HL-60 (cell line): Measurements from ENCODE around the gene CIZ1.
"Not testable (repeated sequence)": the region's sequence is repeated elsewhere in the genome, so short reads cannot be mapped to it uniquely, and the experiment has no call there.

ENCODE experiments used
- DNase-seq, 2 experiments: peaks; one replicate each; pipeline ENCODE4 v3.0.0-alpha.2; 2010 to 2020; ENCODE audit warnings: low read depth in 1 of 2, low spot score in 1 of 2
- H3K27ac ChIP-seq: fragments of 250-450 bp; sonication (Bioruptor Pico); replicated peaks from 2 replicates; pipeline ENCODE4 v1.5.1; 2020; ENCODE audit warnings: mild to moderate bottlenecking, moderate library complexity
- H3K27me3 ChIP-seq: fragments of 250-450 bp; sonication (Bioruptor Pico); 2 replicates; pipeline ENCODE4 v1.5.1; 2021; ENCODE audit warnings: mild to moderate bottlenecking, moderate library complexity; ENCODE audit not compliant: insufficient read depth, poor library complexity, severe bottlenecking
- H3K4me3 ChIP-seq: replicated peaks from 2 replicates; pipeline ENCODE4 v1.5.1; 2011; ENCODE audit warnings: mild to moderate bottlenecking, control low read depth, low read length; ENCODE audit not compliant: insufficient read depth
- GABPA ChIP-seq: IDR thresholded peaks from 2 replicates; pipeline ENCODE4 v1.6.1; 2012; ENCODE audit warnings: low read depth
- POLR2AphosphoS5 ChIP-seq: IDR thresholded peaks from 2 replicates; pipeline ENCODE4 v1.6.1; 2012; ENCODE audit warnings: low read depth
- SPI1 ChIP-seq: IDR thresholded peaks from 2 replicates; pipeline ENCODE4 v1.6.1; 2012; ENCODE audit warnings: low read depth, mild to moderate bottlenecking, borderline replicate concordance
- TF ChIP-seq, protein P1 (sequence below): IDR thresholded peaks from one replicate; pipeline ENCODE4 v1.5.1; 2011; ENCODE audit warnings: low read length, control low read depth, inconsistent platforms; ENCODE audit not compliant: insufficient read depth
- TF ChIP-seq, protein P2 (sequence below): IDR thresholded peaks from 2 replicates; pipeline ENCODE4 v1.6.1; 2012; ENCODE audit warnings: low read depth; ENCODE audit not compliant: insufficient replicate concordance

CIZ1 gene

DNA sequence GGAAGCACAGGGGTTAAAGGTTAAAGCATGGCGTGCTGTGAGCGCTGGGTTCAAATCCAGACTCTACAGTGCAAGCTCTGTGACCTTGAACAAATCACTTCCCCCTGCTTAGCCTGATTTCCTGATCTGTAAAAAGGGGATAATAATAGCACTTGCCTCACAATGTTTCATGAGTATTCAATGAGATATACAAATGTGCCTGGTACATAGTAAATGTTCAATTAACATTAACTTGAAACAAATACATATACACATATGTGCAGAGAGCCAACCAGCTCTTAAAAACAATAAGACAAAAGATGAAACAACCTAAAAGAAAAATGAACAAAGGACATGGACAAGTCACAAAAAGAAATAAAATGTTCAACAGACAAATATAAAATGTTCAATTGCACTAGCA, 4.0 kb downstream of the CIZ1 start:
- no peak for DNase-seq
- TF ChIP-seq, protein P1, sequence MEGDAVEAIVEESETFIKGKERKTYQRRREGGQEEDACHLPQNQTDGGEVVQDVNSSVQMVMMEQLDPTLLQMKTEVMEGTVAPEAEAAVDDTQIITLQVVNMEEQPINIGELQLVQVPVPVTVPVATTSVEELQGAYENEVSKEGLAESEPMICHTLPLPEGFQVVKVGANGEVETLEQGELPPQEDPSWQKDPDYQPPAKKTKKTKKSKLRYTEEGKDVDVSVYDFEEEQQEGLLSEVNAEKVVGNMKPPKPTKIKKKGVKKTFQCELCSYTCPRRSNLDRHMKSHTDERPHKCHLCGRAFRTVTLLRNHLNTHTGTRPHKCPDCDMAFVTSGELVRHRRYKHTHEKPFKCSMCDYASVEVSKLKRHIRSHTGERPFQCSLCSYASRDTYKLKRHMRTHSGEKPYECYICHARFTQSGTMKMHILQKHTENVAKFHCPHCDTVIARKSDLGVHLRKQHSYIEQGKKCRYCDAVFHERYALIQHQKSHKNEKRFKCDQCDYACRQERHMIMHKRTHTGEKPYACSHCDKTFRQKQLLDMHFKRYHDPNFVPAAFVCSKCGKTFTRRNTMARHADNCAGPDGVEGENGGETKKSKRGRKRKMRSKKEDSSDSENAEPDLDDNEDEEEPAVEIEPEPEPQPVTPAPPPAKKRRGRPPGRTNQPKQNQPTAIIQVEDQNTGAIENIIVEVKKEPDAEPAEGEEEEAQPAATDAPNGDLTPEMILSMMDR, result no peak
- TF ChIP-seq GABPA (no peak), SPI1 (no peak), POLR2AphosphoS5 (no peak)
- TF ChIP-seq, protein P2, sequence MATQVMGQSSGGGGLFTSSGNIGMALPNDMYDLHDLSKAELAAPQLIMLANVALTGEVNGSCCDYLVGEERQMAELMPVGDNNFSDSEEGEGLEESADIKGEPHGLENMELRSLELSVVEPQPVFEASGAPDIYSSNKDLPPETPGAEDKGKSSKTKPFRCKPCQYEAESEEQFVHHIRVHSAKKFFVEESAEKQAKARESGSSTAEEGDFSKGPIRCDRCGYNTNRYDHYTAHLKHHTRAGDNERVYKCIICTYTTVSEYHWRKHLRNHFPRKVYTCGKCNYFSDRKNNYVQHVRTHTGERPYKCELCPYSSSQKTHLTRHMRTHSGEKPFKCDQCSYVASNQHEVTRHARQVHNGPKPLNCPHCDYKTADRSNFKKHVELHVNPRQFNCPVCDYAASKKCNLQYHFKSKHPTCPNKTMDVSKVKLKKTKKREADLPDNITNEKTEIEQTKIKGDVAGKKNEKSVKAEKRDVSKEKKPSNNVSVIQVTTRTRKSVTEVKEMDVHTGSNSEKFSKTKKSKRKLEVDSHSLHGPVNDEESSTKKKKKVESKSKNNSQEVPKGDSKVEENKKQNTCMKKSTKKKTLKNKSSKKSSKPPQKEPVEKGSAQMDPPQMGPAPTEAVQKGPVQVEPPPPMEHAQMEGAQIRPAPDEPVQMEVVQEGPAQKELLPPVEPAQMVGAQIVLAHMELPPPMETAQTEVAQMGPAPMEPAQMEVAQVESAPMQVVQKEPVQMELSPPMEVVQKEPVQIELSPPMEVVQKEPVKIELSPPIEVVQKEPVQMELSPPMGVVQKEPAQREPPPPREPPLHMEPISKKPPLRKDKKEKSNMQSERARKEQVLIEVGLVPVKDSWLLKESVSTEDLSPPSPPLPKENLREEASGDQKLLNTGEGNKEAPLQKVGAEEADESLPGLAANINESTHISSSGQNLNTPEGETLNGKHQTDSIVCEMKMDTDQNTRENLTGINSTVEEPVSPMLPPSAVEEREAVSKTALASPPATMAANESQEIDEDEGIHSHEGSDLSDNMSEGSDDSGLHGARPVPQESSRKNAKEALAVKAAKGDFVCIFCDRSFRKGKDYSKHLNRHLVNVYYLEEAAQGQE, result no peak

DNA sequence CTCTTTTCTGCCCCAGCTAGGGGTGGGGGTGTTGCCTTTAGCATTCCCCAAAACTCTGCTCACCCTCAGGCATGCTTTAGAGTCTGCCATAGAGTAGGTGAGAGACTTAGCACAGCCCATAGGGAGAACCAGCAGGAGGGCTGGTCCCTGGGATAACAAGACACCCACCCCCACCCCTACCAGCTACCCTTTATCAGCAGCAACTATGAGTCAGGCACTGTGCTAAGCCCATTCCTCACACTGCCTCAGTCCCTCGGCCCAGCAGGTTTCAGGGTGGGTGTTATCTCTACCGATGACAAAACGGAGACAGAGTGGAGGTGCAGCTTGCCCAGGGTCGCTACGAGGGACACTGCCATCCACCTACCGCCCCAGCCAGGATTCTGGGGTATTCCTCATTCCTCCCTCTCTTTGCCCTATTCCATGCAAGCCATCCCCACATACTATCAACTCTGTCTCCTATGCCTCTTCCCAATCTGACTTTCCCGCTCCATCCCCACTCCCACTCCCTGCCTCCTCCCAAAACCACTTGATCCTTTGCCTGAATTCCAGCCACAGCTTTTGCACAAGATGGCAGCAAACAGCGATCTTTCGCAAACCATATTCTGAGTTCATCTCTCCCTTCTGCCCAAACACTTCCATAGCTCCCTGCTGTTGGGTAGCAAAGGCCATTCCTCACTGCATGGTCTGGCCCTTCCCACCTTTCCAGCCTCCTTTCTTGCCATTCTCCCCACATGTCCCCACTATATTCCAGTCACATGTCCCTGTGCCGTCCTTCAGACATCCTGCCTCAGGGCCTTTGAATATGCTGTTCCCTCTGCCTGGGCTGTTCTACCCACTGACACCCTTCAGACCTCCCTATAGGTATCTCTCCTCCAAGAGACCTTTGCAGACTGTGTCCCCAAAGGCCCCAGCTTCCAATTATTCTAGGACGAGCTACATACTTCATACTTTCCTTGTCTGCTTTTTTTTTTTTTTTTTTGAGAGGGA, 5.1 kb downstream of the CIZ1 start:
- Histone ChIP-seq H3K27me3 (no peaks in the 10 kb centered on the region), H3K27ac (no peak overlapping the region), H3K4me3 (no peak overlapping the region)
- DNase-seq, result no peak
- TF ChIP-seq SPI1 (no peak), GABPA (no peak), POLR2AphosphoS5 (no peak)
- TF ChIP-seq, protein P2, result no peak
- TF ChIP-seq, protein P1, result no peak

More for the DNA sequence above, 4.0 kb downstream of the CIZ1 start:
- Histone ChIP-seq H3K27ac (no peak overlapping the region), H3K27me3 (no peaks in the 10 kb centered on the region), H3K4me3 (no peak overlapping the region)

GRCh38 chr9:128182893-128183588, 8.3 kb downstream of the CIZ1 start:
- no peak for TF ChIP-seq GABPA
- TF ChIP-seq SPI1, result no peak
- TF ChIP-seq, protein P1, result no peak
- no peak for TF ChIP-seq POLR2AphosphoS5
- TF ChIP-seq, protein P2, result no peak
- Histone ChIP-seq H3K27me3 (no peaks in the 10 kb centered on the region), H3K4me3 (no peak overlapping the region), H3K27ac (no peak overlapping the region)
- DNase-seq, result no peak

GRCh38 chr9:128181480-128181879, 9.9 kb downstream of the CIZ1 start:
- not testable (repeated sequence) for H3K4me3 ChIP-seq, H3K27me3 ChIP-seq, H3K27ac ChIP-seq
- DNase-seq, result peak in 1 of 2 experiments; percentile 28
